Cardiac fibroblast (primary cell): ENCODE data around the gene TLL2.
A peak's percentile ranks its signal among the peaks of the same experiment; 100 is the strongest.

Experiments
- DNase-seq, 2 donors: peaks; one replicate each; pipeline versions ENCODE4 v3.0.0 to v3.0.0-alpha.2; 2010; ENCODE audit warnings: low read depth in 2 of 2
- H3K4me3 ChIP-seq, 2 donors: replicated peaks in 1 of 2; 1 replicate in 1 of 2; 2 replicates in 1 of 2; pipeline ENCODE4 v1.5.1; 2011; ENCODE audit warnings: low read depth in 2 of 2, low read length in 2 of 2, mild to moderate bottlenecking in 2 of 2, moderate library complexity in 1 of 2
- CTCF ChIP-seq: IDR thresholded peaks from one replicate; pipeline ENCODE4 v1.5.1; 2011; ENCODE audit warnings: low read depth, mild to moderate bottlenecking, low read length, inconsistent platforms

Gene TLL2

GRCh38 chr10:96368971-96369370, 144.8 kb downstream of the TLL2 start:
- TF ChIP-seq CTCF, result no peak
- DNase-seq, result no peak
- no peak overlapping the region for H3K4me3 ChIP-seq

GRCh38 chr10:96367470-96367869, 146.3 kb downstream of the TLL2 start:
- no peak overlapping the region for H3K4me3 ChIP-seq
- TF ChIP-seq CTCF, result no peak
- DNase-seq, result no peak

GRCh38 chr10:96366508-96366907, 147.2 kb downstream of the TLL2 start:
- TF ChIP-seq CTCF, result no peak
- DNase-seq, result peak in 1 of 2 donors; percentile 25
- no peak overlapping the region for H3K4me3 ChIP-seq

GRCh38 chr10:96365571-96365970, 148.2 kb downstream of the TLL2 start:
- DNase-seq, result no peak
- no peak for TF ChIP-seq CTCF
- H3K4me3 ChIP-seq, result no peak overlapping the region

GRCh38 chr10:96360766-96361165, 153.0 kb downstream of the TLL2 start:
- no peak for TF ChIP-seq CTCF
- H3K4me3 ChIP-seq, result no peak overlapping the region
- no peak for DNase-seq

GRCh38 chr10:96360331-96360730, 153.4 kb downstream of the TLL2 start:
- no peak for DNase-seq
- TF ChIP-seq CTCF, result no peak
- no peak overlapping the region for H3K4me3 ChIP-seq

GRCh38 chr10:96359616-96360015, 154.1 kb downstream of the TLL2 start:
- DNase-seq, result no peak
- TF ChIP-seq CTCF, result no peak
- H3K4me3 ChIP-seq, result no peak overlapping the region
